ENCODE results near the gene BRCC3. TPM values are rescaled to one million over a fixed set of nuclear protein-coding genes. Genes with fewer than 3 reads are reported as not detected.
"Not testable (repeated sequence)": the region's sequence is repeated elsewhere in the genome, so short reads cannot be mapped to it uniquely, and the experiment has no call there.

The BRCC3 gene
- total RNA-seq, 1 donor from 2014 or later, result 16.5 TPM

GRCh38 chrX:155115174-155115819, 44.0 kb downstream of the BRCC3 start:
- no peak for ATAC-seq
- intact Hi-C loops (cut with DNase I), result no loop called here

GRCh38 chrX:155127465-155127864, 56.2 kb downstream of the BRCC3 start:
- DNase-seq (ENCODE audit: missing footprints) (no peak), ATAC-seq (no peak)
- intact Hi-C loops (cut with DNase I), result no loop called here

More at GRCh38 chrX:155115174-155115819, 44.0 kb downstream of the BRCC3 start:
- DNase-seq (ENCODE audit: missing footprints), result no peak

DNA sequence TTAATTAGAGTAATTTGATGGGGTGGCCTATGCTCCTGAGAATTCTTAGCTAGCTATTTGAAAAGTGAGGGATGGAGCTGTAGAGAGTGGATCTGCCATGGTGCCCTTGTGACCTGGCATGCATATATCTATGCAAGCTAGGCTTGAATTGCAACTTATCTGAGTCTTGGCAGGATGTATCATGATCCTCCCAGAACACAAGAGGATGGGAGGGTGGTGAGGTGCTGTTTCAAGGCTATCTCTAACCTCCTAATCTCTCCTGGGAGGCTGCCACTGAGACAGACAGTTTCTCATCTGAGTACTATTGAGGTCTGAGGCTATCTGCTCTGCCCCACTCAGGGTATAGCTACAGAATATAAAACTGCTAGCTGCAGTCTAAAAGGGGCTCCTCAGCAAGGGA, 56.6 kb downstream of the BRCC3 start:
- DNase-seq (ENCODE audit: missing footprints) (no peak), ATAC-seq (peak; percentile 37)
- intact Hi-C loops (cut with DNase I), result no loop called here

- ATAC-seq (no peak), DNase-seq (ENCODE audit: missing footprints) (no peak)
- intact Hi-C loops (cut with DNase I), result no loop called here
These were observed 60.8 kb downstream of the BRCC3 start for GRCh38 chrX:155132110-155132509.

- intact Hi-C loops (cut with DNase I), result no loop called here
- DNase-seq (ENCODE audit: missing footprints), result no peak
- ATAC-seq, result no peak
These were observed 62.9 kb downstream of the BRCC3 start for GRCh38 chrX:155134255-155134654.

DNA sequence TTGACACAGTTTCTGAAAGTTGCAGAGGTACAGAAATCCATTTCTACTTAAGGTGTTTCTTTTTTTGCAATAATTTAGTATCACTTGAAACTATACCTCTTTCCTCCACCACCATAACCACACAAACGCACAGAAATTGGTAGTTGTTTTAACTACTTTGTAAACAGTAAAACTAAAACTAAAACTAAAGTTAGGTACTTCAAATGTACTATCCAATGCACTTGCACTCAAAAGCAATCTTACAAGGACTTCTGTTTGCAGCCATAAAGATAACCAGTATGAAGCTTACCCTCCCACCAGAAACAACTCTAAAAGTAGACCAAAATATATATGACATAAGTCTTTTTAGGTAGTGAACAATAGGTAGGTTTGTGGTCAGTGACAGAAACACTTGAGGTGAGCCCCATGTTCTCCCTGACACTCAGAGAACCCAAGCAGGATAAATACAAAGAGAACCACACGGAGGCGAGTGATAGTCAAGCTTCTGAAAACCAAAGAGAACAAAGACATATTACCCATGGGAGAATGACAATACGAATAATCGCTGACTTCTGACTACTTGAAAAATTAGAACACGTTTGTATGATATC, 72.7 kb downstream of the BRCC3 start:
- no peak for ATAC-seq
- DNase-seq (ENCODE audit: missing footprints), result no peak
- intact Hi-C loops (cut with DNase I), result no loop called here

GRCh38 chrX:155144926-155145325, 73.6 kb downstream of the BRCC3 start:
- intact Hi-C loops (cut with DNase I), result no loop called here
- ATAC-seq (no peak), DNase-seq (ENCODE audit: missing footprints) (no peak)

- DNase-seq (ENCODE audit: missing footprints); intact Hi-C loops (cut with DNase I): not testable (repeated sequence)
- peak; percentile 69 for ATAC-seq
These were observed 76.3 kb downstream of the BRCC3 start for GRCh38 chrX:155147612-155148011.

DNA sequence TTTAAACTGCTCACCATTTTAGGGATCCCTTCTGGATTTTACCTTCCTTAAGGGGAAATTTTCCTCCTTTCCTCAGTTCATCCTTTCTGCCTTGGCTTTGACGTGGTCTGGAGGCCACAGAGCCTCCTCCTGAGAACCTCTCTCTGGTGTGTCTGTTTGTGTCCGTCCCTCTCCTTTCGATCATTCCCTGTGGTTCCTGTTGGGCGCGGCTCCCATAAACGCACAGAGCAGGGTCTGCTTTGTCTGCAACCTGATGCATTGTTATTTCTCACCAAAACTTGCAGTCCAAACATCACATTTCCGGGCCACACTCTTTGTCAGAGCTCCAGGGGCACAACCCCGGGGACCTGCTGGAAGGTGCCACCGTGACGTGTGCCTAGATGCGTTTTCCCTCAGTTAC, 76.9 kb downstream of the BRCC3 start:
- DNase-seq (ENCODE audit: missing footprints); ATAC-seq; intact Hi-C loops (cut with DNase I): not testable (repeated sequence)

DNA sequence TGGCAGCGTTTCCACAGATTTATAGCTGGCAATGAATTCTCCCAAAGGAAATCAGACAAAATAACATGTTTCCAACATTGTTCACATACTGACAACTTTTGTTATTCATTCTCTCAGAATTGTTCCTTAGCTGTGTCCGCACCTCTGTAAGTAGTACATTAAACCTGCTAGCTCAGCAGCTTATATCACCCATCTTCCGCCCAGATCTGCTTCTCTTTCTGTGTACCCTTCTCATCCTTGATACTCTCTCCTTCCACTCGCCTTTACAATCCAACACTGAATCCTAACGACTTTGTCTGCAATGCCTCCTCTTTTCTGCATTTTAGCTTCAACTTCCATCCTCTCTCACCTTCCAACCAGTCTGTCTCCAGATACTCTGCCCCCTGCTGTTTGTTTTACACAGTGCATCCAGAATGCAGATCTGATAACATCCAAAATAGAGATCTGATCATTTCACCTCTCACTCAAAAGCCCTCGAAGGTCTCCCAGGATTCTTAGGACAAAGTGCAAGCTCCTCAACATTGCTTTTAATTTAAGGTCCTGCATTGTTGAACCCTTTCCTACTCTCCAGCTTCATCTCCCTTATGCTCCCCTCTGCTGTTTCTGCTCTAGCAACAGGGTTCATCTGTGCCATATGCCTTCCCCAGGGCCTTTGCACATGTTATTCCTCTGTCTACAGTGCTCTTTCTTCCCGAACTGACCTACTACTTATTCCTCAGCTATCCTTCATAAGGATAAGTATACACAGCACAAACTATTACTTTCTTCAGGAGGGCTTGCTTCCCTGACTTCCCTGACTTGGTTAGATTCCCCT, 77.6 kb downstream of the BRCC3 start:
- DNase-seq (ENCODE audit: missing footprints), result no peak
- intact Hi-C loops (cut with DNase I), result no loop called here
- no peak for ATAC-seq

GRCh38 chrX:155169881-155170280, 98.6 kb downstream of the BRCC3 start:
- intact Hi-C loops (cut with DNase I), result no loop called here
- ATAC-seq, result no peak

More at GRCh38 chrX:155169881-155170280, 98.6 kb downstream of the BRCC3 start:
- DNase-seq (ENCODE audit: missing footprints), result no peak

Other genes with a start within 250 kb of the BRCC3 start
- not detected for gene SMIM9, start 236.8 kb upstream of the BRCC3 start, total RNA-seq
- gene F8A1, start 185.2 kb upstream of the BRCC3 start, total RNA-seq, result 33.1 TPM
- 53.7 TPM for gene F8, start 48.8 kb upstream of the BRCC3 start, total RNA-seq
- gene FUNDC2, start 44.7 kb upstream of the BRCC3 start, total RNA-seq, result 403 TPM
- gene CMC4, start 372 bp upstream of the BRCC3 start, total RNA-seq, result 27.7 TPM
- 54.5 TPM for gene MTCP1, start 372 bp upstream of the BRCC3 start, total RNA-seq
- 74.8 TPM for gene VBP1, start 145.0 kb downstream of the BRCC3 start, total RNA-seq
- 0.22 TPM for gene RAB39B, start 193.0 kb downstream of the BRCC3 start, total RNA-seq

Measured in Right ventricle myocardium inferior (tissue), 1 donor.